Esophagus squamous epithelium (tissue), 4 donors: ENCODE results near the gene MRPS33. TPM values are rescaled to one million over a fixed set of nuclear protein-coding genes. Genes with fewer than 3 reads are reported as not detected.

Source experiments
- small RNA-seq, 4 donors: library from RNA; depleted of rRNA; stranded (forward); fragments of <200 nt; gene quantifications; one replicate each; pipeline ENCODE3, GENCODE V24; 2016
- total RNA-seq, 4 donors: library from RNA; depleted of rRNA; stranded (reverse); fragments of >200 nt; gene quantifications; one replicate each; pipeline ENCODE4 v1.1.0, GENCODE V29; 2016

Gene MRPS33
- total RNA-seq, 4 donors from 2014 or later: 12.7 to 25.2 (median 16.1) TPM

Small RNA genes lying within 50 kb of the gene (small RNA-seq; reads per million reads assigned to genes)
- 0 reads per million in 4 donors for gene RNU4-74P

Other genes with a start within 250 kb of the MRPS33 start
- gene BRAF, start 90.0 kb downstream of the MRPS33 start, total RNA-seq: 10 to 100 TPM in 3 of 4 donors, 1 to 10 TPM in 1; 10.0 to 40.6 (median 20.6) TPM
- gene TMEM178B, start 59.1 kb upstream of the MRPS33 start, total RNA-seq: 1 to 10 TPM in 3 of 4 donors, under 1 TPM in 1; 0.95 to 1.7 (median 1.2) TPM